NCI-H2227 (cell line): Measurements from ENCODE around the gene RARG.

ENCODE experiments used
- DNase-seq: peaks from one replicate; lab custom pipeline; 2025; ENCODE audit not compliant: unreplicated experiment; lab: John Stamatoyannopoulos, UW

RARG gene

DNA sequence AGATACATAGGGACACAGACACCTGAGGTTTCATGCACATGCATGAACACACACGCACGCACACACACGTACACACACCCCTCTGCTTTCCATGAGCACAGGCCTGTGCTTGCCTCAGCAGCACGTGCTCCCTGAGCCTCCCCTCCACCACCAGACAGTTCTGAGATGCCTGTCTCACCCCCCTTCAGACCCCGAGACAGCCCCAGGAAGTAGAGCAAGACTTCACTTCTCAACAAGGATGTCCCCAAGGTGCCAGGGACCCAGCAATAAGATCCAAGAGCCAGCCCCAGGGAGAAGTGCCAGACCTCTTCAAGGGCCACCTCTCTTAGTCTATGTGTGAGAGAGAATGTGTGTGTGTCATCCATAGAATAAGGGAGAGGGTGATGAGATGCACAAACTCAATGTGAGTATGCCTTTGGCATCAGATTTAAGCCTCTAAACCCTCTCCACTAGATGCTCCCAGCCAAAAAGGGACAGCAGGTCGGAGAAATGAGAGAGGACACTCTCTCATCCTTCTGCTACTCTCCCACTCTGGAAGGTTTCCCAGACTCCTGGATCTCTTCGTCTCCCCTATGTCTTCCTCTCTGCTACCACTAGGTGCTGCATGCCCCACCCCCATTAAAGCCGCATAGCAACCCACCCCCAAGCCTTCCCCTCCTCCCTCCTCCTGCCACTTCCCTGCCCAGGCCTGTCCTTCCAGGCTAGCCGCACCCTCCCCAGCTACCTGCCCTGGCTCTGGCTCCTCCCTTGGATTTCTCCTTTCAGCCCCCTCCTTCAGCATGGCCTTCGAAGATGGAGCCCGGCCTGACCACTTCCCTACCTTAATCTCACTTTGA is 7.7 kb downstream of the RARG start:
- DNase-seq: peak; percentile 34

DNA sequence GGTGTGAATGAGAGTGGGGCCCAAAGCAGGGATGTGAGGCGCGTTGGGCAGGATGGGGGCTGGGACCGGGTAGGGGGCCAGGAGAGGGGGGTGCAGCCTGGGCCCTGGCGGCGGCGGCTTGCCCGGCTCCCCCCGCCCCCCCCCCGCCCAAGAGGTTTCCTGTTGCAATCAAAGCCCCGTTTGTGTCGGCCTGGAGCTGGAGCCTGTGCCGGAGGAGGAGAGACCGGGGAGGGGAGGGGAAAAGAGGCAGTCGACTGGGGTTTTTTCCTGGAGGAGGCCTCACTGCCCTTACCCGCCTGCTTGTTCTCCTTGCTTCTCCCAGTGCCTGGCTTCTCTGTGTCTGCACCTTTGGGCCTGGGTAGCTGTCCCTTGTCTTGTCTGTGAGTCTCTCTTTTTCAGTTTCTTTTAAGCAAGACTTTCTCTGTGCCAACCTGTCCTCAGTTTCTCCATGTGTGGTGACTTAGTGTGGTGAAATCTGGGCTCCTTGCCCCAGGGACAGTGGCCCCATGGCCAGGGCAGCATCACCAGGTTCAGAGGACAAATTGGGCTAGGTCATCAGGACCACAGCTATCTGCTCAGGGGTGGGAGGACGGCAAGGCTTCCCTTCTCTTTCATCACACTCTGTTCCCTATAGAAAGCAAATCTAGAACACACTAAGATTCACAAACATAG is 8.5 kb downstream of the RARG start:
- no peak for DNase-seq

DNA sequence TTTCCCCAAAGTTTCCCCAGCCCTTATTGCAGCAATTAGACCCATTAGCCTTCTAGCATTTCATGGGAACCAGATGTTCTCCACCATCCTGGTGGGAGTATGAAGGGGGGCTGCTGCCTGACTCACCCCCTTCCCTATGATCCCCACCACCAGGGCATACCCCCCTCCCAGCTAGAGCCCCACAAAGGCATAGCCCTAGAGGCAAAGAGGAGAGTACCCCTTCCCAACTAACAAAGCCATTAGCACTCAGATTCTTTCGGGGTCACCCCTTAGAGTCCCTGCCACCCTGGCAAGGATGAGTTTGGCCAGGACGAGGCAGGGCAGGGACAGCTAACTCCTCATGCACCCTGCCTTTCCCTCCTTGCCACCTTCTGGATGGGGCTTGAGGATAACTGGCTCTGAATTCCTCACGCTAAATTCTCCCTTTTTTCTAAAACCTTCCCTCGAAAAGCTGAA is 9.2 kb downstream of the RARG start:
- DNase-seq: no peak

DNA sequence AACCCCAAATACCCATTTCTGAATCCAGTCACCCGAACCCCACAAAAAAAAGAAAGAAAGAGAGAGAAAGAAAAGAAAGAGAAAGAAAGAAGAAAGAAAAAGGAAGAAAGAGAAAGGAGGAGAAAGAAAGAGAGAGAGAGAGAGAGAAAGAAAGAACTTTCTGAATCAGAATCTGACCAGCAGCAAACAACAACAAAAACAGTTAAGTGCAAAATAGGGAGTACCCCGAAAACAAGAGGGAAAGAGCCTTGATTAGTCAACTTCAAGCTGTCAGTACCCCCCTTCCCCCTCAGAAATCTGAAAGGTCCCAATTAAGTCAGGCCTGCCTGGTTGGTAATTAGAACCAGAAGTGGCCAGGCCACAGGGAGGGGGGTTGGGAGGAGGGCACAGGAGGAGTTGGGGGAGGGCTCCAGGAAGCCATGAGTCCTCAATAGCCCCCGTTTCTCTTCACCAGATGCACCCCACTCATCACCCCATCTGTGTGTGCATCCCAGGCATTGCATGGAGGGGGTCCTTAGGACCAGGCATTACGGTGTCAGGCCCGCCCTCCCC is 9.8 kb downstream of the RARG start:
- DNase-seq: no peak

DNA sequence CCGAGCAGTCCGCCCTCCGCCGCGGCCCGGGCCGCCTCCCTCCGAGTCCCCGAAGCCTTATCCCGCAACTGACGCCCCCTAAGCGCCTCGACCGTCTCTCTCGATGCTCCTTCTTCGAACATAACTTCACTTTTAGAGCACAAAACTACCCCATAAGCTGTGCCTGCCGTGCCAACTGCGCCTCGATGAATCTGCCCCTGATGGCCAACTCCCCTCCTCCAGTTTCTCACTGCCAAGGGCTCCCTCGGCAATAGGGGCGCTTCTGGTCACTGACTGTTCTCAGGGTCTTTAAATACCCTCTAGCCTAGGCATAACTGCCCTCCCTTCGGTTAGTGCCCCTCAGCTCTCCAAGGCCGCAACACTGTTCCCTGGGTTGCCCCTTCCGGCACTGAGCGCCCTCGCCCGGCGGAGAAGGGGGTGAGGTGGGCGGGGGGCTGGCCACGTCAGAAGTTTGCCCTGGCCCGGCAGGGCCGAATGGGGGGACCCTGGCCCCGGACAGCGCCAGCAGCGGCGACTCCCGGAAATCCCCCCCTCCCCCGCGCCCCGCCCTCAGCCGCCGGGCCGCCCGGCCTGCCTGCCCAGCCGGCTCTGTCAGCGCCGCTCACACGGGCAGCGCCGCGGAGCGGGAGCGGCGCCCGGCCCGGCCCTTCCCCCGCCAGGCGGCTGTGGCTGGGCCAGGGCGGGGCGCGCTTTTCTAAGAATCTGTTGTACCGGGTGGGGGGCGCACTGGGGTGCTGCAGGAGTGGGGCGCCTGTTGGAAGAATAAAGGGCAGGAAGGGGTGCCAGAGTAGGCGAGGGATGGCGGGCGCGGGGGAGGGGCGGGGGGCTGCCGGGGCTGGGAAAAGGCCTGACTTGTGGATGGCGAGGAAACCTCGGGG is 10.6 kb downstream of the RARG start:
- DNase-seq: peak; percentile 55

DNA sequence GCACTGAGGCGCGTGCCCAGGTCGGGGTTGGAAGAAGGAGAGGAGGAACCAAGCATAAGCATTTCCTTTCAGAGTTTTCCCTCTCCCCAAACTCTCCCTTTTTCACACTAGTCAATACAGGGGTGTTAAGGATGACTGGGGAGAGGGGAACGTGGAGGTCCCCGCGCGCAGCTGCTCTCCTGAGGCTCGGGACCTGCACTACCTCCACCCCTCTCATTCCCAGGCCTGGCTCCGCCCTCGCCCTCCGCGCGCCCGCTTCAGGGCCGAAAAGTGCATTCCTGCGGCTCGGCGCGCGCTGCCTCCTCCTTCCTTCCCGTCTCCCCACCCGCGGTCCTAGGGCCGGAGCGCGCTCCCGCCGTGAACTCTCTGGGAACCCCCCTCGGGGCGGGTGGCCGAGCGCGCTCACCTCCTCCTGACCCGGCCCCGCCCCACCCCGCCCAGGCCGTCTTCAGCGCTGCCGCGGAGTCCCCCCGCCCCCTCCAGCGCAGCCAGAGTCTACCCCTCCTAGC is 11.3 kb downstream of the RARG start:
- peak; percentile 89 for DNase-seq

DNA sequence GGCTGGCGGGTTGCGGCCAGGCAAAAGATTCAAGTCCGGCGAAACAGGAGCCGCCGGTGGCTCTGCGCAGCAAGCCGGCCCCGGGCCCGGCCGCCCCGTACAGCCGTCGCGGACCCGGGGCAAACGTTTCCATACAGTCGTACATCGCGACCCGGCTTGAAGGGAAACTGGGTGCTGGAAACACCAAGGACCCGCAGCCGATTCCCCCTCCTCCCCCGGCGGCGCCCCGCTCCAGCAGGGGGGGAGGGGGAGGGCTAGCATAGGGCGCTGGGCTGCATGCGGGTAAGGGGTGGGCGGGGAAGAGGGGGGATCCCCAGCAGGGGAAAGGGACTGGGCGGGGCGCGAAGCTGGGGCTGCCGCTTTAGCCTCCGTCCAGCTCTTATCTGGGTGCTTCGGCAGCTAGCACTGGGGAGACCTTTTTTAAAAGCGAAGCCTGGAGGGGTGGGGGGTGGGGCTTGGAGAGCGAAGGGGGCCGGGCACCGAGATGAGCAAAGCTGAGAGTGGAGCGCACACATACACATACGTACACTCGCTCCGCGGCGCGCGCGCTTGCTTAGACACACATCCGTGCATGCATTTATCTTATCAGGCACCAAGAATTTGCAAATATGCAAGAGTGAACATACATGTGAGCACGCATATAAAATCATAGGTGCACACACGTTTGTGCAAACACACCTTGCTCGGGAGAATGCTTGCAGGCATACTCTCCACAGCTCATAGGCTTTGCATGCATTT is 11.9 kb downstream of the RARG start:
- DNase-seq: peak; percentile 68

DNA sequence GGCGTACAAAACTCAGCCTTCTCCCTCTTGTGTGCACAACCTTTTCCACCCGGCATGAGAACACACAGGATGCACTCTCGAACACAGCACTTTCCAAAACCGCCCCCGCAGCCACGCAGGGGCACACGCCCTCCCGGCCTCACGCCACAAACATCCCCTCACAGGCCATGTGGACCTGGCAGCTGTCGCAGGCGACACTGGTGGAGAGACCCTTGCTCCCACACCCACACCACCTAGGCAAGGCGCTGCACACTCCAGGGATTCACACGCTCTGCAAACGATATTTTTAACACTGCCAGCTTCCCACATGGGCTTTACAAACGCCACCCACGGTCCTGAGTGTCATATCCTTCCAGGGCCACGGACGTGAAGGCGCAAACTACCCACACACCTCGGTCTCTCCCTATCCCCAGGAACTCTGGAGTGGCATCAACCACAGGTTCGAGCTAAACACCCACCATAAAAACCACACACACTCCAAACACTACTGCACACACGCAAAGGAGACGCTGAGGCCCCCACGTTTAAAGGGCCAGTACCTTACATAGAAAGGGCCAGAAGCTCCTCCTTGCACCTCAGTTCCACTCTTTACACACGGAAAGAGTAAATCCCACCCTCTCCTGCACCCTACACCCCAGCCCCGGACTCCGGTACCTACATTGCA is 12.6 kb downstream of the RARG start:
- no peak for DNase-seq

DNA sequence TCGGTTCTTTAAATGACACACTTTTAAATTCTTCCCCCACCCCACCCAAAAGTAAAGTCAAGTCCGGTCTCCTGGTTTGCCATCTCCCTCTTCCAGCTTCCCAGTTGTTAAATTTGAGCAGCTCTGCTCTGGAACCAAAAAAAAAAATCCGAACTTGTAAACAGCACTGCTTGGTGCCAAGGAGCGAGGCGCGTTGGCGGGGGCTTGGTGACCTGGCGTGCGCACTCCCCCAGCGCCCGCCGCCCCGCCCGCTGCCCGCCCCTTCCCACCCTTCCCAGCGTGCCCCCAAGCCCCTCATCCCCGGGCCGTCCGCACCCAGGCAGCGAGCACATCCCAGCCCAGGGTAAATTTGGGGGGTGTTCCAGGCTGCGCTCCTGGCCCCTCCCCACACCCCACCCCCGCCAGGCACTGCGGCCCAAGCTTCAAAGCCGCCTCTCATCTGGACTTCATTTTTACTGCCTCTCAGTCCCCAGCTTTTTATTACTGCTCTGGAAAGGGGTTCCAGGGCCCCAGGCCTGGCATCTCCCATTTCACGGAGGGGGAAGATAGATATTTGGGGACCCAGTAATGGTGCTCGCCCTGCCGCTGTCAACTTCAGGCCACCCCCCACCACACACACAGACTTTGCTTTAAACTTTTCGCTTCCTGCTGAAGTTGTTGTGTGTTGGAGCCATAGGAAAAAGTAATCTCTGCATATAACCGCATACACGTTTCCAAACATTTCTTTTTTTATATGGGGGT is 13.3 kb downstream of the RARG start:
- no peak for DNase-seq

DNA sequence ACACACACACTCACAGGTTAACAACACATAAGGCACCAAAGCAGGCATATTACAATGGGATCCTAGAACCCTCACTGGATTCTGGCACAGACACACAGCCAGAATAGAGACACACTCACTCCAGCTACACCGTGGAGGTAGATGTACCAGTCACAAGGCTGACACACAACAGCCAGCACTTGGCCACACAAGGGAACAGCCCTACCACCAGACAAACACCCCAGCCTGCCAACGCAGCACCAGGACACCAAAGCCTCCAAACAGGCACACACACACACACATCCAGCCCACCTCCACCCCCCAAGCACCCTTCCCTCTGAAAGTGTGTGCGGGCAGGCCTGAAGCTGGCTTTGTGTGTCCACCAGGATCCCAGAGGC is 14.1 kb downstream of the RARG start:
- no peak for DNase-seq

DNA sequence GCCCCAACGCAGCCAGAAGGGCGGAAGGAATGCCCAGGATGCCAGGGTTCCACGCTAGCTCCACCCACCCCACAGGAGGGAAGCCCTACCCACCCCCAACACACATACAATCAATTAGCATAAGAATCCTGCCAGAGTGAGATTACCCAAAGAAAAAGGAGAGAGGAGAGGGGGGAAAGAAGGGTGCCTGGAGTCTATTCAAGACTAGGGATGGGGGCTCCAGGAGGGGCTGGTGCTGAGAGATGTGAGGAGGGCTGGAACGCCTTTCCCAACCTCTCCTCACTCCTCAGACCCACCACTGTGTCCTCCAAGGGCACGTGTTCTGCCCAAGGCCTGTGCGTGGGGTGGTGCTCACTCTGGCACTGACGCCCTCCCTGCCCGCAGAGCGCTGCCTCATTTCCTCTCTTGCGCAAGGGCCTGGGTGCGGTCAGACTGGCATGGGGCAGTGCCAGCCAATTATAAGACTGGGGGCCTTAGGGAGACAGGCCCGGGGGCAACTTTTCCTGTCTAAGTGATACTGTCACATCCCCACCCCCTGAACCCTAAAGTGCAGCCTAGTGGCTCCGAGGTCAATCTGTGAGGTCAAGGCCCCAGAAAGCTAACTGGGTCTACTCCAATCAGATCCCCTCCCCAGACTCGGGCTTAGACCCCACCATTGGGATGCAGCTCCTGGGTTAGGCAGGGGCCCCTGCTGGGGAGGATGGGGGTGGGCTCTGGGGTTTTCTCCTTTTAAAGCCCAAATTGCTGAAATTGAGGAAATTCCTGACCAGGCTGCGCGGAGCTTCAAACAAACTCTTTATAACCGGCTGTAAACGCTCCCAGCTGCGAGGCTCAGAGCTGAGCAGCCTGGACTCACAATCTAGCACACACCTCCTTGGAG is 14.7 kb downstream of the RARG start:
- no peak for DNase-seq

DNA sequence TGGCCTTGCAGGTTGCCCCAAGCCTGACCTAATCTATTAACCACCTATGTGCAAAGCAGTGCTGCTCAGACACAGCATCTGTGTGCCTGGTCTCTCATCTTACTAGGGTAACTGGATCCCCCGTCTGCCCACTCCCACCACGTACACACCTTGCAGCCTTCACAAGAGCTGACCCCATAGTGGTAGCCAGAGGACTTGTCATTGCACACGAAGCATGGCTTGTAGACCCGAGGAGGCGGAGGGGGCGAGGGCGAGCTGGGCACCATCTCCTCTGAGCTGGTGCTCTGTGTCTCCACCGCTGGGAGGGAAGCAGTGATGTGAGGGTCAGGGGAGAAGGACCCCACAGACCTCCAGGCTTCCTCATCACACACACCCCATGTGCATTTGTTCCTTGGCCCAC is 16.5 kb downstream of the RARG start:
- DNase-seq: no peak

DNA sequence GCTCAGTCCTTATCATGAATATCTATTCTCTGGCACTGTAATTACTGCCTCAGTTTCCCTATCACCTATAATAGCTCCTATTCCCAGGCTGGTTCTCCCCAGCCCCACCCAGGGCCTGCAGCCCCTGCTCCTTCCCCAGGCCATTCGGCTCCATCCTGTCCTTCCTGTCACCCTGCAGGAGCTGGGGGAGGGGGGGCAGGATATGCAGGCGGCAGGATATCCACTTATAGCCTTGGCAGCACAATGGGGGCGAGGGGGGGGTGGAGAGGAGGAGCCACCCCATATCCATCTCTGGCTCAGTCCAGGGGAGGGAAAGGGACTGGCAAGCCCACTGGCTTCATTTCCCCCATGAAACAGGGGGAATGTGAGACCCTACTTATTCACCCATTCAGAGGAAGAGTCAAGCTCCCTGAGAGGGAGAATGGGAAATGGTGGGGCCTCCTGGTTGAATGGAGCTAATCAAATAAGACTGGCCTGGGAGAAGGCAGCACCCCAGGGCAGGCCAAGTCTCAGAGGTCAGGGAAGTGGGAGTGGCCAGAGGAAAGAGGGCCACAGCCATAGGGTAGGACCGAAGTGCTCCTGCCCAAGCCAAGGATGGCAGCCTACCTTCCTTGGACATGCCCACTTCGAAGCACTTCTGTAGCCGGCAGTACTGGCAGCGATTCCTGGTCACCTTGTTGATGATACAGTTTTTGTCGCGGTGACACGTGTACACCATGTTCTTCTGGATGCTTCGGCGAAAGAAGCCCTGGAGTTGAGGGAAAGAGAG is 17.1 kb downstream of the RARG start:
- no peak for DNase-seq

DNA sequence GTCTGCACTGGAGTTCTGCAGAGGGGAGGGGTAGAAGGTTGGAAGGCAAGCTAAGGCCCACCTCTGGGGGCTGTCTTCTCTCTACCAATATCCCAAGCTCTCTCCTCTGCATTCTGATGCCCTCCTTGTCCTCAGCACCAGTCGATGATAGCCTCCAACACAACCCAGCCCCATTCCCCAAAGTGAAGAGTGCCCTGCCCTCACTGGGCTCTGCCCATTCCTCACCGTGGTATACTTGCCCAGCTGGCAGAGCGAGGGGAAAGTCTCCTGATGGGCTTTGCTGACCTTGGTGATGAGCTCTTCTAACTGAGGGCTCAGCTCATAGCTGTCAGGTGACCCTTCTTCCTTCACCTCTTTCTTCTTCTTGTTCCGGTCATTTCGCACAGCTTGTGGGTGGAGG is 17.8 kb downstream of the RARG start:
- no peak for DNase-seq

DNA sequence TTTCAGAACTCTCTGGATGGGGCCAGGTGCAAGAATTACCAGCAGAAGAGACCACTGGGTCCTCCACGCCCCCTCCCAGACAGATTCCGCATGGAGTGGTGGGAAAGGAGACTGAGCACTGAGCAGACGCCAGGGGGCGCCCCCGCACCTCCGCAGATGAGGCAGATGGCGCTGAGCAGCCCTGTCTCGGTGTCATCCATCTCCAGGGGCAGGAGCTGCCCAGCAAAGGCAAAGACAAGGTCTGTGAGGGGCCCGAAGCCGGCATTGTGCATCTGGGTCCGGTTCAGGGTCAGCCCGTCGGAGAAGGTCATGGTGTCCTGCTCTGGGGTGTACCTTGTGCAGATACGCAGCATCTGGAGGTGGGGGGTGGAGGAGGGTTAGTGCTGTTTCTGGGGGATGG is 18.7 kb downstream of the RARG start:
- peak; percentile 81 for DNase-seq

DNA sequence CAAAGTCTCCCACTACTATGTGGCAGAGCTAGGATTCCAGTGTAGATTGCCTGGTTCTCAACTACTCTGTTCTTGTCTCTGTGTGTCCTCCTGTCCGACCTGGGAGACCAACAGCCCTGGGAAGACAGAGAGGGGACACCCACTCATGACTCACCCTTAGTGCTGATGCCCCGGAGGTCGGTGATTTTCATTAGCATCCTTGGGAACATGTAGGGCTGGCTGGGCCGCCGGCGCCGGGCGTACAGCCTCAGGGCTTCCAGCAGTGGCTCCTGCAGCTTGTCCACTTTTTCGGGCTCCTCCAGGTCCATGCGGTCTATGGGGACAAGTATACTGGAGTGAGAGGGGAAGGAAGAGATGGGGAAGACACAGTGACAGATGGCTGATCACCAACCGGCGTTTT is 19.1 kb downstream of the RARG start:
- DNase-seq: no peak
